Thymus (tissue), 11 donors: ENCODE data around the gene ADAMTS16. TPM values are rescaled to one million over a fixed set of nuclear protein-coding genes. Genes with fewer than 3 reads are reported as not detected.

ENCODE experiments used
- DNase-seq, 9 donors: peaks; one replicate each; pipeline ENCODE4 v3.0.0-alpha.2; 2013; ENCODE audit warnings: low spot score in 9 of 9, low read depth in 6 of 9, missing footprints in 1 of 9
- H3K27ac ChIP-seq, 2 donors: one replicate each; pipeline ENCODE4 v1.5.1; 2013; ENCODE audit warnings: control low read depth in 1 of 2, low read depth in 1 of 2, low read length in 1 of 2, mild to moderate bottlenecking in 1 of 2, moderate library complexity in 1 of 2
- H3K27me3 ChIP-seq, 2 donors: one replicate each; pipeline ENCODE4 v1.5.1; 2013; ENCODE audit warnings: low read length in 1 of 2; ENCODE audit not compliant: control insufficient read depth in 2 of 2, insufficient read depth in 1 of 2
- H3K36me3 ChIP-seq, 2 donors: one replicate each; pipeline ENCODE4 v1.5.1; 2013; ENCODE audit warnings: low read length in 1 of 2, mild to moderate bottlenecking in 1 of 2, moderate library complexity in 1 of 2; ENCODE audit not compliant: control insufficient read depth in 2 of 2, insufficient read depth in 2 of 2
- H3K4me1 ChIP-seq, 2 donors: one replicate each; pipeline ENCODE4 v1.5.1; 2013; ENCODE audit warnings: low read length in 2 of 2; ENCODE audit not compliant: control insufficient read depth in 2 of 2, insufficient read depth in 2 of 2
- H3K4me3 ChIP-seq, 2 donors: one replicate each; pipeline ENCODE4 v1.5.1; 2013; ENCODE audit warnings: low read length in 2 of 2, control low read depth in 1 of 2, mild to moderate bottlenecking in 1 of 2
- H3K9me3 ChIP-seq, 2 donors: one replicate each; pipeline ENCODE4 v1.5.1; 2013; ENCODE audit warnings: low read length in 1 of 2, mild to moderate bottlenecking in 1 of 2; ENCODE audit not compliant: control insufficient read depth in 2 of 2, insufficient read depth in 1 of 2
- WGBS: extraction: QIAGEN DNeasy Blood & Tissue Kit; methylation state at CpG from one replicate; pipeline ENCODE4 v1.1.7; 2013; 5-methylcytosine and 5-hydroxymethylcytosine counted together
- polyA plus RNA-seq: library from polyadenylated mRNA; stranded (reverse); fragments of 200-250 nt; gene quantifications from one replicate; pipeline ENCODE4 v1.2.3, GENCODE V29; 2013
- total RNA-seq: library from RNA; stranded (reverse); fragments of 120-200 nt; gene quantifications from one replicate; pipeline ENCODE4 v1.2.4, GENCODE V29; 2013
- donor health status: healthy.

ADAMTS16 gene
- total and polyA plus RNA-seq, 2 donors, result 0.05 to 0.14 TPM

- H3K4me1 ChIP-seq, result no peaks in the 10 kb centered on the region
- no peaks in the 10 kb centered on the region for H3K27me3 ChIP-seq
- no peaks in the 10 kb centered on the region for H3K36me3 ChIP-seq
- 79% methylated on average over 2 of the region's 2 CpGs for WGBS
- no peak overlapping the region for H3K27ac ChIP-seq
- H3K9me3 ChIP-seq, result peaks cover 0 to 2% of the 10 kb centered on the region in 2 donors
- H3K4me3 ChIP-seq, result no peak overlapping the region
- DNase-seq, result no peak
Observed at GRCh38 chr5:5154733-5155132, 14.6 kb downstream of the ADAMTS16 start.

GRCh38 chr5:5155617-5156016 is 15.5 kb downstream of the ADAMTS16 start:
- no peak overlapping the region for H3K27ac ChIP-seq
- 70% methylated on average over 1 of the region's 1 CpG for WGBS
- no peaks in the 10 kb centered on the region for H3K27me3 ChIP-seq
- no peak overlapping the region for H3K4me3 ChIP-seq
- H3K9me3 ChIP-seq, result no peaks in the 10 kb centered on the region
- no peaks in the 10 kb centered on the region for H3K36me3 ChIP-seq
- H3K4me1 ChIP-seq, result no peaks in the 10 kb centered on the region
- DNase-seq, result no peak

GRCh38 chr5:5156471-5157082 is 16.4 kb downstream of the ADAMTS16 start:
- H3K4me3 ChIP-seq, result no peak overlapping the region
- H3K27me3 ChIP-seq, result no peaks in the 10 kb centered on the region
- no peak for DNase-seq
- WGBS, result 85% methylated on average over 3 of the region's 3 CpGs
- no peaks in the 10 kb centered on the region for H3K4me1 ChIP-seq
- H3K36me3 ChIP-seq, result no peaks in the 10 kb centered on the region
- H3K27ac ChIP-seq, result no peak overlapping the region
- H3K9me3 ChIP-seq, result no peaks in the 10 kb centered on the region

GRCh38 chr5:5158472-5158895 is 18.4 kb downstream of the ADAMTS16 start:
- H3K27ac ChIP-seq, result no peak overlapping the region
- H3K9me3 ChIP-seq, result no peaks in the 10 kb centered on the region
- DNase-seq, result no peak
- H3K4me3 ChIP-seq, result no peak overlapping the region
- no peaks in the 10 kb centered on the region for H3K4me1 ChIP-seq
- H3K27me3 ChIP-seq, result no peaks in the 10 kb centered on the region
- H3K36me3 ChIP-seq, result no peaks in the 10 kb centered on the region
- WGBS, result 95% methylated on average over 1 of the region's 1 CpG

GRCh38 chr5:5159282-5160103 is 19.4 kb downstream of the ADAMTS16 start:
- WGBS, result 74% methylated on average over 5 of the region's 5 CpGs
- H3K4me1 ChIP-seq, result no peaks in the 10 kb centered on the region
- H3K9me3 ChIP-seq, result no peaks in the 10 kb centered on the region
- H3K36me3 ChIP-seq, result no peaks in the 10 kb centered on the region
- H3K27me3 ChIP-seq, result no peaks in the 10 kb centered on the region
- no peak overlapping the region for H3K27ac ChIP-seq
- DNase-seq, result no peak
- no peak overlapping the region for H3K4me3 ChIP-seq

- 60% methylated on average over 5 of the region's 5 CpGs for WGBS
- Histone ChIP-seq H3K36me3 (no peaks in the 10 kb centered on the region), H3K27ac (no peak overlapping the region)
Observed at GRCh38 chr5:5164163-5164562, 24.0 kb downstream of the ADAMTS16 start.

GRCh38 chr5:5165541-5166002 is 25.4 kb downstream of the ADAMTS16 start:
- H3K36me3 ChIP-seq, result no peaks in the 10 kb centered on the region
- no peaks in the 10 kb centered on the region for H3K4me1 ChIP-seq
- WGBS, result 94% methylated on average over 9 of the region's 9 CpGs
- no peaks in the 10 kb centered on the region for H3K27me3 ChIP-seq
- no peak for DNase-seq
- no peak overlapping the region for H3K4me3 ChIP-seq
- H3K27ac ChIP-seq, result no peak overlapping the region
- no peaks in the 10 kb centered on the region for H3K9me3 ChIP-seq

More at GRCh38 chr5:5164163-5164562, 24.0 kb downstream of the ADAMTS16 start:
- Histone ChIP-seq H3K9me3 (no peaks in the 10 kb centered on the region), H3K4me3 (no peak overlapping the region), H3K4me1 (no peaks in the 10 kb centered on the region), H3K27me3 (no peaks in the 10 kb centered on the region)
- DNase-seq, result no peak

GRCh38 chr5:5169466-5169865 is 29.3 kb downstream of the ADAMTS16 start:
- WGBS, result 96% methylated on average over 8 of the region's 8 CpGs
- H3K27me3 ChIP-seq, result no peaks in the 10 kb centered on the region
- DNase-seq, result no peak

GRCh38 chr5:5178136-5178535 is 38.0 kb downstream of the ADAMTS16 start:
- H3K9me3 ChIP-seq, result no peaks in the 10 kb centered on the region
- no peaks in the 10 kb centered on the region for H3K4me1 ChIP-seq
- peaks cover 0 to 5% of the 10 kb centered on the region in 2 donors for H3K27me3 ChIP-seq
- no peaks in the 10 kb centered on the region for H3K36me3 ChIP-seq
- no peak overlapping the region for H3K4me3 ChIP-seq
- no peak overlapping the region for H3K27ac ChIP-seq
- no peak for DNase-seq
- 82% methylated on average over 4 of the region's 4 CpGs for WGBS

More at GRCh38 chr5:5169466-5169865, 29.3 kb downstream of the ADAMTS16 start:
- Histone ChIP-seq H3K4me1 (no peaks in the 10 kb centered on the region), H3K36me3 (no peaks in the 10 kb centered on the region), H3K4me3 (no peak overlapping the region), H3K27ac (no peak overlapping the region), H3K9me3 (no peaks in the 10 kb centered on the region)
